H1 (cell line): Measurements from ENCODE around the gene SHISA9. TPM values are rescaled to one million over a fixed set of nuclear protein-coding genes. Genes with fewer than 3 reads are reported as not detected.

Source experiments
- CTCF ChIA-PET: fragments of 300-600 bp; sonication (Branson Sonifier 250); formaldehyde crosslinking; loops from one replicate; lab custom pipeline; 2021; ENCODE audit not compliant: partially characterized antibody; lab: Charles Lee
- POLR2A ChIA-PET: fragments of 300-600 bp; sonication (Branson Sonifier 250); formaldehyde crosslinking; loops from one replicate; lab custom pipeline; 2021; ENCODE audit warnings: inconsistent platforms; ENCODE audit not compliant: partially characterized antibody; lab: Charles Lee
- DNase-seq, 2 experiments: peaks; one replicate each; pipeline versions ENCODE4 v3.0.0 to v3.0.0-alpha.2; 2010 to 2022; ENCODE audit warnings: low spot score in 2 of 2, low read depth in 1 of 2, mixed read lengths in 1 of 2
- FAIRE-seq: peaks from 2 replicates; lab custom pipeline; 2011; peaks lifted over from hg19 to GRCh38; lab: Jason Lieb, UNC
- H2AFZ ChIP-seq: 2 replicates; pipeline ENCODE4 v1.8.1; 2012; ENCODE audit warnings: low read length, inconsistent platforms
- H2AK5ac ChIP-seq: 2 replicates; pipeline ENCODE4 v1.6.1; 2013; ENCODE audit warnings: low read depth, low read length
- H2BK120ac ChIP-seq: replicated peaks from 2 replicates; pipeline ENCODE3; 2013; ENCODE audit warnings: low read depth, low read length, inconsistent platforms
- H2BK12ac ChIP-seq: 2 replicates; pipeline ENCODE4 v1.6.1; 2013; ENCODE audit warnings: low read depth, low read length
- H2BK15ac ChIP-seq: 2 replicates; pipeline ENCODE4 v1.6.1; 2013; ENCODE audit warnings: low read length
- H2BK20ac ChIP-seq: 2 replicates; pipeline ENCODE4 v1.6.1; 2013; ENCODE audit warnings: low read length
- H2BK5ac ChIP-seq: 2 replicates; pipeline ENCODE4 v1.6.1; 2013; ENCODE audit warnings: low read depth, low read length
- H3K14ac ChIP-seq: 2 replicates; pipeline ENCODE4 v1.6.1; 2013; ENCODE audit warnings: inconsistent platforms; ENCODE audit not compliant: insufficient read length
- H3K18ac ChIP-seq: 2 replicates; pipeline ENCODE4 v1.6.1; 2013; ENCODE audit warnings: low read length; ENCODE audit errors: extremely low read depth
- H3K23ac ChIP-seq: 2 replicates; pipeline ENCODE4 v1.6.1; 2013; ENCODE audit warnings: inconsistent platforms; ENCODE audit not compliant: insufficient read length
- H3K23me2 ChIP-seq: 2 replicates; pipeline ENCODE4 v1.6.1; 2013; ENCODE audit warnings: low read depth, low read length
- H3K27ac ChIP-seq: 2 replicates; pipeline ENCODE4 v1.6.1; 2011; ENCODE audit warnings: low read depth, low read length, inconsistent platforms
- H3K27me3 ChIP-seq, 4 experiments: replicated peaks in 1 of 4; 1 replicate in 1 of 4; 2 replicates in 3 of 4; pipeline versions ENCODE4 v1.6.1 to v1.8.1; 2011 to 2013; ENCODE audit warnings: low read length in 3 of 4, mild to moderate bottlenecking in 3 of 4, inconsistent platforms in 2 of 4, mixed read lengths in 2 of 4, moderate library complexity in 1 of 4; ENCODE audit not compliant: control insufficient read depth in 3 of 4, insufficient read depth in 3 of 4; ENCODE audit errors: extremely low read depth in 1 of 4
- H3K36me3 ChIP-seq, 4 experiments: 2 replicates each; pipeline versions ENCODE4 v1.6.1 to v1.8.1; 2011 to 2013; ENCODE audit warnings: mild to moderate bottlenecking in 4 of 4, low read length in 3 of 4, moderate library complexity in 2 of 4, control low read depth in 1 of 4, inconsistent platforms in 1 of 4; ENCODE audit not compliant: insufficient read depth in 4 of 4, control insufficient read depth in 2 of 4
- H3K4ac ChIP-seq: replicated peaks from 2 replicates; pipeline ENCODE3; 2013; ENCODE audit warnings: low read length, low read depth, mixed read lengths, inconsistent platforms; ENCODE audit not compliant: insufficient read length
- H3K4me1 ChIP-seq, 4 experiments: replicated peaks in 1 of 4; 1 replicate in 1 of 4; 2 replicates in 3 of 4; pipeline versions ENCODE4 v1.6.1 to v1.8.1; 2011 to 2013; ENCODE audit warnings: low read length in 3 of 4, inconsistent platforms in 2 of 4, mixed read lengths in 1 of 4; ENCODE audit not compliant: insufficient read depth in 4 of 4, control insufficient read depth in 3 of 4
- H3K4me2 ChIP-seq, 2 experiments: 2 replicates each; pipeline versions ENCODE4 v1.6.1 to v1.8.1; 2011 to 2013; ENCODE audit warnings: low read depth in 2 of 2, low read length in 2 of 2, control low read depth in 1 of 2, inconsistent platforms in 1 of 2, mild to moderate bottlenecking in 1 of 2; ENCODE audit not compliant: insufficient read depth in 1 of 2
- H3K4me3 ChIP-seq, 4 experiments: fragments of 200-600, 300-600 bp in 1 of 4; sonication (generic), shearing (Covaris generic), sonication (Bioruptor Twin) in 1 of 4; 2 replicates each; pipeline versions ENCODE4 v1.5.1 to v1.8.1; 2011 to 2016; ENCODE audit warnings: low read length in 4 of 4, low read depth in 3 of 4, control low read depth in 2 of 4, inconsistent platforms in 2 of 4, mild to moderate bottlenecking in 2 of 4, mixed read lengths in 1 of 4, moderate library complexity in 1 of 4; ENCODE audit not compliant: insufficient read depth in 2 of 4; ENCODE audit errors: extremely low read depth in 1 of 4
- H3K56ac ChIP-seq: replicated peaks from 2 replicates; pipeline ENCODE3; 2013; ENCODE audit warnings: low read depth, mild to moderate bottlenecking, mixed read lengths, low read length, inconsistent platforms; ENCODE audit not compliant: insufficient read length
- H3K79me1 ChIP-seq: 2 replicates; pipeline ENCODE4 v1.6.1; 2013; ENCODE audit warnings: low read depth, low read length, control low read depth
- H3K79me2 ChIP-seq, 2 experiments: 2 replicates each; pipeline versions ENCODE4 v1.6.1 to v1.8.1; 2012 to 2013; ENCODE audit warnings: low read length in 2 of 2, mild to moderate bottlenecking in 2 of 2, inconsistent platforms in 1 of 2; ENCODE audit not compliant: insufficient read depth in 2 of 2, control insufficient read depth in 1 of 2
- H3K9ac ChIP-seq, 4 experiments: replicated peaks in 1 of 4; 1 replicate in 1 of 4; 2 replicates in 3 of 4; pipeline versions ENCODE4 v1.6.1 to v1.8.1; 2011 to 2013; ENCODE audit warnings: low read depth in 3 of 4, low read length in 3 of 4, control low read depth in 2 of 4, mild to moderate bottlenecking in 2 of 4, moderate library complexity in 2 of 4, inconsistent platforms in 1 of 4; ENCODE audit errors: extremely low read depth in 1 of 4
- H3K9me3 ChIP-seq, 2 experiments: 2 replicates each; pipeline versions ENCODE4 v1.6.1 to v1.8.1; 2012 to 2013; ENCODE audit warnings: mild to moderate bottlenecking in 2 of 2, moderate library complexity in 2 of 2, control low read depth in 1 of 2, inconsistent platforms in 1 of 2, low read depth in 1 of 2, low read length in 1 of 2, mixed read lengths in 1 of 2; ENCODE audit not compliant: insufficient read depth in 2 of 2
- H4K20me1 ChIP-seq, 2 experiments: replicated peaks in 1 of 2; 2 replicates each; pipeline versions ENCODE3 to v1.8.1; 2011 to 2013; ENCODE audit warnings: inconsistent platforms in 2 of 2, low read length in 2 of 2, mild to moderate bottlenecking in 1 of 2; ENCODE audit not compliant: insufficient read depth in 2 of 2, control insufficient read depth in 1 of 2
- H4K5ac ChIP-seq: 2 replicates; pipeline ENCODE4 v1.6.1; 2013; ENCODE audit warnings: low read length, low read depth, mixed read lengths, inconsistent platforms; ENCODE audit not compliant: insufficient read length
- H4K8ac ChIP-seq: 2 replicates; pipeline ENCODE4 v1.8.0; 2013; ENCODE audit warnings: mild to moderate bottlenecking, moderate library complexity, low read length, inconsistent platforms; ENCODE audit not compliant: insufficient read depth; ENCODE audit errors: extremely low read depth
- H4K91ac ChIP-seq: replicated peaks from 2 replicates; pipeline ENCODE3; 2013; ENCODE audit warnings: low read length, mixed read lengths, inconsistent platforms; ENCODE audit not compliant: insufficient read length
- BRCA1 ChIP-seq: IDR thresholded peaks from 2 replicates; pipeline ENCODE4 v1.6.1; 2012; ENCODE audit warnings: low read depth, low read length, improper control_type of control experiment
- EZH2 ChIP-seq: fragments of 200-600 bp; sonication (generic); IDR thresholded peaks from 2 replicates; pipeline ENCODE4 v1.7.1; 2012; ENCODE audit warnings: low read depth, mild to moderate bottlenecking, moderate library complexity, low read length, inconsistent platforms; ENCODE audit not compliant: severe bottlenecking
- JUN ChIP-seq: IDR thresholded peaks from 2 replicates; pipeline ENCODE4 v1.6.1; 2011; ENCODE audit warnings: low read depth, mild to moderate bottlenecking, improper control_type of control experiment, low read length
- KDM1A ChIP-seq: fragments of 200-600, 300-600 bp; sonication (generic); IDR thresholded peaks from 2 replicates; pipeline ENCODE4 v1.7.1; 2016; ENCODE audit warnings: mild to moderate bottlenecking, low read length, borderline replicate concordance
- NANOG ChIP-seq: IDR thresholded peaks from 2 replicates; pipeline ENCODE4 v1.6.1; 2011; ENCODE audit warnings: low read length, low read depth, mild to moderate bottlenecking, inconsistent platforms; ENCODE audit not compliant: insufficient read depth, poor library complexity, severe bottlenecking
- PHF8 ChIP-seq: fragments of 200-600 bp; sonication (generic); conservative IDR thresholded peaks from 2 replicates; pipeline ENCODE4 v1.7.1; 2012; ENCODE audit warnings: low read depth, mild to moderate bottlenecking, inconsistent platforms, low read length, moderate library complexity
- POU5F1 ChIP-seq: IDR thresholded peaks from 2 replicates; pipeline ENCODE4 v1.6.1; 2011; ENCODE audit warnings: low read depth, mild to moderate bottlenecking, low read length, moderate library complexity
- SRF ChIP-seq: IDR thresholded peaks from 2 replicates; pipeline ENCODE4 v1.6.1; 2011; ENCODE audit warnings: mild to moderate bottlenecking, low read depth, low read length, moderate library complexity
- TAF1 ChIP-seq: IDR thresholded peaks from 2 replicates; pipeline ENCODE4 v1.6.1; 2011; ENCODE audit warnings: mild to moderate bottlenecking, low read depth, low read length
- ZNF274 ChIP-seq: IDR thresholded peaks from 2 replicates; pipeline ENCODE4 v1.7.0; 2012; ENCODE audit warnings: low read length, borderline replicate concordance; ENCODE audit errors: extremely low read depth
- WGBS, 2 experiments: shearing (Covaris generic) in 1 of 2; methylation state at CpG; one replicate each; pipeline versions ENCODE4 v1.1.6 to v1.1.7; 2013 to 2015; ENCODE audit warnings: low lambda C conversion rate in 2 of 2, mixed read lengths in 2 of 2, inconsistent platforms in 1 of 2, low coverage in 1 of 2, missing lambda C conversion rate in 1 of 2; ENCODE audit not compliant: insufficient replicate concordance in 2 of 2, insufficient coverage in 1 of 2, insufficient read length in 1 of 2; ENCODE audit errors: extremely low coverage in 1 of 2, missing lambda C conversion rate in 1 of 2; 5-methylcytosine and 5-hydroxymethylcytosine counted together
- polyA plus RNA-seq, 7 experiments: library from polyadenylated mRNA; depleted of rRNA in 3 of 7; stranded (reverse) in 5 of 7; unstranded in 2 of 7; fragments of >200 nt in 5 of 7; fragments of 200-250 nt in 2 of 7; gene quantifications; 1 replicate in 5 of 7; 2 replicates in 1 of 7; 4 replicates in 1 of 7; pipeline versions ENCODE4 v1.2.1 to v1.2.3, GENCODE V29; 2011 to 2013; ENCODE audit warnings: missing spikeins in 2 of 7, mixed read lengths in 2 of 7
- total RNA-seq: library from RNA; stranded (reverse); fragmentation: NEBNext Ultra II Directional; extraction: Animal tissue kit (Norgen Biotek cat#: 25700); gene quantifications from 2 replicates; pipeline ENCODE4 v1.2.1, GENCODE V29; 2021

Gene SHISA9
- total and polyA plus RNA-seq, 2 of the 8 experiments (the other 6 are each of a cell fraction or from before 2014, with no cell fraction given): 25.6 to 39.8 TPM

DNA sequence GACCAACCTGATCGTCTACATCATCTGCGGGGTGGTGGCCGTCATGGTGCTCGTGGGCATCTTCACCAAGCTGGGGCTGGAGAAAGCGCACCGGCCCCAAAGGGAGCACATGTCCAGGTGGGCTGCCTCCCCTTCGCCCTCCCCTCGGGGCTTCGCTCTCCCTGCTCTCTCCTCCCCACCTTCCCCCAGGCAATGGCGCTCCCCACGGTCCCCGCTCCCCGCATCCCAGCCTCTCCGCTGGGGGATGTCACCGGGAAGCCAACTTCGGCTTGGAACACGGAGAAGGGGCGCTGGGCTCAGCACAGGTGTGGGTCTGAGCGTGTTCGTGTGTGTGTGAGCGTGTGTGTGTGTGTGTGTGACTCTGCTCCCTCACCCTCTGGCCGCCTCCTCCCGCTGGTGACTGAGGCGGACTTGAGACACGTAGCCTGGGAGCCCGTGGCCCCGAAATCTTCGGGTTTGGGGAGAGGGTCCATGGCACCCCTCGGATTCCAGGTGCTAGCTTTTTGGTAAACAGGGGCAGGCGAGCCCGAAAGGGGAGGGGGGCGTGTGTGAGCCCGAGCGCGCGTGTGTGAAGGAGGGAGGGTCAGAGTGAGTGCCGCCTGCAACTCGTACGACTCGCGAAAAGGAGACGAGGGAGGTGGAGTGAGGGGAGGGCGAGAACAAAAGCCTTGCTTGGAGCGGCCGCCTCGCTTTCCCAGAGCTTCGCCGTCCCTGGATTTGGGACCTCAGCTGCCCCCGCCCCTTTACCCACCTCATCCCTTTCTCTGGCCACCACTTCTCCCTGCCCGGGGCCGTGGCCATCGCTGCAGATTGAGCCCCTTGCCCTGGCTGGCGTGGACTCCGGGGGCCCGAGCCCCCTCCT, 1.3 kb downstream of the SHISA9 start:
- H2BK5ac ChIP-seq: peak overlapping the region; percentile 35; the same call in 1 of the 2 replicates
- H3K4me2 ChIP-seq: peak overlapping the region; percentile 75 to 95
- peak overlapping the region; percentile 99; the same call in 1 of the 2 replicates for H2BK15ac ChIP-seq
- CTCF ChIA-PET: interaction anchor here (0.6 to 1.7 kb wide), 6 partner anchors 49 to 551 kb away, joined by 3 to 5 read pairs (median 4); no protein-coding TSS in a partner anchor
- H4K5ac ChIP-seq: no peak overlapping the region
- no peak overlapping the region for H3K14ac ChIP-seq
- peaks cover 0 to 2% (median 0%) of the 10 kb centered on the region in 4 experiments; a peak in 3 of 7 replicates for H3K27me3 ChIP-seq
- H4K20me1 ChIP-seq: peaks cover 10 to 20% of the 10 kb centered on the region in 2 experiments
- no peak overlapping the region for H3K23ac ChIP-seq
- H3K9ac ChIP-seq: peak overlapping the region; percentile 51 to 59 (median 57)
- peaks cover 22% of the 10 kb centered on the region for H3K23me2 ChIP-seq
- WGBS, 2 experiments: 1% methylated on average over 40 of the region's 55 CpGs; no CpG with 5 or more reads in 1 of the 2 experiments
- peaks cover 8% of the 10 kb centered on the region; the same call in 1 of the 2 replicates for H3K79me1 ChIP-seq
- peak overlapping the region; percentile 90; the same call in 1 of the 2 replicates for H2BK20ac ChIP-seq
- peaks cover 0 to 54% of the 10 kb centered on the region in 2 experiments; a peak in 3 of 4 replicates for H3K79me2 ChIP-seq
- POLR2A ChIA-PET: interaction anchor here (0.6 to 3.3 kb wide), 7 partner anchors 14 to 967 kb away, joined by 3 to 10 read pairs (median 3); no protein-coding TSS in a partner anchor
- H2BK12ac ChIP-seq: peak overlapping the region; percentile 65; the same call in 1 of the 2 replicates
- H2AK5ac ChIP-seq: no peak overlapping the region
- no peak overlapping the region for H3K4ac ChIP-seq
- peaks cover 9 to 17% (median 12%) of the 10 kb centered on the region in 4 experiments for H3K4me1 ChIP-seq
- H3K56ac ChIP-seq: peak overlapping the region; percentile 84
- no peak overlapping the region; the same call in 1 of the 2 replicates for H2AFZ ChIP-seq
- H4K8ac ChIP-seq: peak overlapping the region; percentile 38; the same call in 1 of the 2 replicates
- H3K27ac ChIP-seq: 0 out of 2 replicates have a peak overlapping the region, but pooled peaks have one; percentile 9
- H3K4me3 ChIP-seq: peak overlapping the region; percentile 82 to 97 (median 94)
- H3K36me3 ChIP-seq: no peaks in the 10 kb centered on the region
- no peaks in the 10 kb centered on the region for H3K9me3 ChIP-seq
- FAIRE-seq (no peak), DNase-seq (peak in 1 of 2 experiments; percentile 68)
- H2BK120ac ChIP-seq: no peak overlapping the region
- H3K18ac ChIP-seq: peak overlapping the region; percentile 95
- H4K91ac ChIP-seq: peak overlapping the region; percentile 96
- no peak for TF ChIP-seq JUN
- TF ChIP-seq BRCA1: no peak
- 0 out of 2 replicates have a peak, but pooled peaks have one; percentile 26 for TF ChIP-seq PHF8
- TF ChIP-seq EZH2: no peak
- no peak for TF ChIP-seq NANOG
- no peak for TF ChIP-seq KDM1A
- no peak for TF ChIP-seq ZNF274
- no peak for TF ChIP-seq SRF
- no peak for TF ChIP-seq POU5F1
- TF ChIP-seq TAF1: 0 out of 2 replicates have a peak, but pooled peaks have one; percentile 9
